Cardiac fibroblast (primary cell): ENCODE measurements around the gene PTPRCAP.
"Not testable (repeated sequence)": the region's sequence is repeated elsewhere in the genome, so short reads cannot be mapped to it uniquely, and the experiment has no call there.

Source experiments
- DNase-seq, 2 donors: peaks; one replicate each; pipeline versions ENCODE4 v3.0.0 to v3.0.0-alpha.2; 2010; ENCODE audit warnings: low read depth in 2 of 2
- H3K4me3 ChIP-seq, 2 donors: replicated peaks in 1 of 2; 1 replicate in 1 of 2; 2 replicates in 1 of 2; pipeline ENCODE4 v1.5.1; 2011; ENCODE audit warnings: low read depth in 2 of 2, low read length in 2 of 2, mild to moderate bottlenecking in 2 of 2, moderate library complexity in 1 of 2
- CTCF ChIP-seq: IDR thresholded peaks from one replicate; pipeline ENCODE4 v1.5.1; 2011; ENCODE audit warnings: low read depth, mild to moderate bottlenecking, low read length, inconsistent platforms

PTPRCAP gene

GRCh38 chr11:67468456-67468758, 30.9 kb upstream of the PTPRCAP start:
- no peak for TF ChIP-seq CTCF
- DNase-seq, result no peak
- H3K4me3 ChIP-seq, result peak overlapping the region; percentile 71 to 82

- H3K4me3 ChIP-seq, result peak overlapping the region; percentile 71 to 82
- no peak for TF ChIP-seq CTCF
- no peak for DNase-seq
Measured at GRCh38 chr11:67468056-67468455, 30.6 kb upstream of the PTPRCAP start.

GRCh38 chr11:67466962-67467771, 29.7 kb upstream of the PTPRCAP start:
- no peak for DNase-seq
- H3K4me3 ChIP-seq, result no peak overlapping the region
- no peak for TF ChIP-seq CTCF

GRCh38 chr11:67466367-67466766, 28.9 kb upstream of the PTPRCAP start:
- DNase-seq, result no peak
- H3K4me3 ChIP-seq, result no peak overlapping the region
- no peak for TF ChIP-seq CTCF

GRCh38 chr11:67465530-67465929, 28.0 kb upstream of the PTPRCAP start:
- DNase-seq, result peak; percentile 20 to 38
- not testable (repeated sequence) for H3K4me3 ChIP-seq

- peak overlapping the region; percentile 56 for H3K4me3 ChIP-seq
- no peak for DNase-seq
- TF ChIP-seq CTCF, result no peak
Measured at GRCh38 chr11:67465189-67465510, 27.7 kb upstream of the PTPRCAP start.

GRCh38 chr11:67464411-67465188, 27.1 kb upstream of the PTPRCAP start:
- no peak for TF ChIP-seq CTCF
- DNase-seq, result peak; percentile 61 to 68

More at GRCh38 chr11:67464411-67465188, 27.1 kb upstream of the PTPRCAP start:
- H3K4me3 ChIP-seq, result peak overlapping the region; percentile 56
